K562 (cell line): ENCODE data around the gene KLRC4. TPM values are rescaled to one million over a fixed set of nuclear protein-coding genes. Genes with fewer than 3 reads are reported as not detected.
A peak's percentile ranks its signal among the peaks of the same experiment; 100 is the strongest.

Experiments used
- ATAC-seq: fragments of 200-7000 bp; cut with Tn5 transposase; 3 replicates; pipeline ENCODE4 v1.9.1; 2020; ENCODE audit warnings: moderate library complexity
- BruUV-seq: library from RNA; stranded (reverse); fragments of 400-500 nt; replicated peaks from 2 replicates; lab custom pipeline; 2021; lab: Mats Ljungman, UMichigan
- CTCF ChIA-PET: fragments of 300-600 bp; formaldehyde crosslinking; extraction: SDS; loops from one replicate; lab custom pipeline; 2021; ENCODE audit warnings: low intra/inter-chr PET ratio; lab: Yijun Ruan, JAX
- POLR2A ChIA-PET: fragments of 300-600, 350-650 bp; sonication (Branson Sonifier 250); formaldehyde crosslinking; extraction: SDS; loops from one replicate; lab custom pipeline; 2021; ENCODE audit warnings: antibody characterized with exemption, inconsistent platforms; lab: Yijun Ruan, JAX
- DNase-seq, 4 experiments: peaks; one replicate each; pipeline versions ENCODE4 v3.0.0 to v3.0.0-alpha.2; 2011 to 2018; ENCODE audit warnings: low spot score in 3 of 4, mixed read lengths in 3 of 4; ENCODE audit errors: extremely low read depth in 1 of 4
- FAIRE-seq: peaks from 2 replicates; lab custom pipeline; 2011; peaks lifted over from hg19 to GRCh38; lab: Jason Lieb, UNC
- H2AFZ ChIP-seq: 2 replicates; pipeline ENCODE4 v1.6.0; 2011; ENCODE audit warnings: low read depth, low read length, control low read depth, inconsistent platforms
- H3K27ac ChIP-seq: fragments of 200-600 bp; 3 replicates; pipeline ENCODE4 v1.8.0; 2011; ENCODE audit warnings: low read depth, mild to moderate bottlenecking, control low read depth, inconsistent platforms, low read length, moderate library complexity, mixed read lengths; ENCODE audit errors: extremely low read depth
- H3K27me3 ChIP-seq, 2 experiments: fragments of 300-600 bp in 1 of 2; 2 replicates in 1 of 2; 3 replicates in 1 of 2; pipeline versions ENCODE4 v1.6.0 to v1.8.0; 2011; ENCODE audit warnings: inconsistent platforms in 2 of 2, low read length in 2 of 2, mild to moderate bottlenecking in 1 of 2, mixed read lengths in 1 of 2, moderate library complexity in 1 of 2; ENCODE audit not compliant: control insufficient read depth in 2 of 2, insufficient read depth in 2 of 2
- H3K36me3 ChIP-seq: fragments of 300-600 bp; 3 replicates; pipeline ENCODE4 v1.8.0; 2011; ENCODE audit warnings: mild to moderate bottlenecking, low read length, inconsistent platforms; ENCODE audit not compliant: control insufficient read depth, insufficient read depth
- H3K4me1 ChIP-seq, 2 experiments: fragments of 200-600 bp in 1 of 2; replicated peaks in 1 of 2; 2 replicates in 1 of 2; 3 replicates in 1 of 2; pipeline versions ENCODE4 v1.5.1 to v1.8.0; 2011; ENCODE audit warnings: inconsistent platforms in 2 of 2, low read length in 2 of 2, mild to moderate bottlenecking in 1 of 2, mixed read lengths in 1 of 2, moderate library complexity in 1 of 2; ENCODE audit not compliant: control insufficient read depth in 2 of 2, insufficient read depth in 2 of 2
- H3K4me2 ChIP-seq: 2 replicates; pipeline ENCODE4 v1.6.1; 2011; ENCODE audit warnings: low read length, control low read depth, inconsistent platforms, mixed read lengths; ENCODE audit not compliant: insufficient read depth
- H3K4me3 ChIP-seq: fragments of 200-600 bp; sonication (generic), shearing (Covaris generic); 2 replicates; pipeline ENCODE4 v1.5.1; 2016; ENCODE audit warnings: control low read depth, inconsistent platforms
- H3K79me2 ChIP-seq: fragments of 200-600 bp; 3 replicates; pipeline ENCODE4 v1.8.0; 2011; ENCODE audit warnings: low read length, inconsistent platforms; ENCODE audit not compliant: control insufficient read depth, insufficient read depth
- H3K9ac ChIP-seq, 2 experiments: 2 replicates each; pipeline versions ENCODE4 v1.6.0 to v1.6.1; 2011; ENCODE audit warnings: low read depth in 2 of 2, low read length in 2 of 2, control low read depth in 1 of 2, inconsistent platforms in 1 of 2, mild to moderate bottlenecking in 1 of 2, mixed read lengths in 1 of 2; ENCODE audit not compliant: insufficient read depth in 1 of 2
- H3K9me1 ChIP-seq: one replicate; pipeline ENCODE4 v1.6.0; 2011; ENCODE audit warnings: inconsistent platforms, mild to moderate bottlenecking, low read length, moderate library complexity; ENCODE audit not compliant: control insufficient read depth, insufficient read depth
- H3K9me3 ChIP-seq: replicated peaks from 2 replicates; pipeline ENCODE4 v1.5.1; 2011; ENCODE audit warnings: low read depth, low read length, inconsistent platforms; ENCODE audit not compliant: control insufficient read depth, insufficient read depth
- H4K20me1 ChIP-seq: replicated peaks from 2 replicates; pipeline ENCODE4 v1.6.1; 2011; ENCODE audit warnings: low read length, inconsistent platforms, mixed read lengths; ENCODE audit not compliant: control insufficient read depth, insufficient read depth
- ARNT ChIP-seq, 2 experiments: fragments of 450-650 bp; IDR thresholded peaks; 2 replicates each; pipeline ENCODE4 v1.6.1; 2016; ENCODE audit warnings: mild to moderate bottlenecking in 1 of 2
- BRF1 ChIP-seq: IDR thresholded peaks from 3 replicates; pipeline ENCODE4 v1.6.1; 2011; ENCODE audit warnings: borderline replicate concordance, mild to moderate bottlenecking; ENCODE audit not compliant: insufficient read length; ENCODE audit errors: extremely low read depth
- HNRNPH1 ChIP-seq: fragments of 200-400 bp; formaldehyde crosslinking; optimal IDR thresholded peaks from 2 replicates; pipeline ENCODE3; 2017; ENCODE audit warnings: low read depth, mild to moderate bottlenecking, low read length, moderate library complexity
- POLR2AphosphoS5 ChIP-seq: IDR thresholded peaks from 2 replicates; pipeline ENCODE4 v1.6.1; 2011; ENCODE audit warnings: mild to moderate bottlenecking, low read depth, low read length, moderate library complexity; ENCODE audit not compliant: control insufficient read depth, insufficient read depth
- RBBP5 ChIP-seq: fragments of 200-600 bp; sonication (generic); IDR thresholded peaks from 2 replicates; pipeline ENCODE4 v1.6.1; 2012; ENCODE audit warnings: borderline replicate concordance, mild to moderate bottlenecking, low read length, control low read depth, inconsistent platforms; ENCODE audit not compliant: insufficient read depth, poor library complexity, severe bottlenecking
- SMARCA4 ChIP-seq: fragments of 450-650 bp; IDR thresholded peaks from 2 replicates; pipeline ENCODE4 v1.6.1; 2016
- ZC3H4 ChIP-seq: sonication (generic); formaldehyde crosslinking; IDR thresholded peaks from 2 replicates; pipeline ENCODE4 v1.9.0; 2021; ENCODE audit warnings: missing genetic modification reagents, borderline replicate concordance
- ZNF644 ChIP-seq: fragments of 200-800 bp; sonication (Bioruptor generic); IDR thresholded peaks from 2 replicates; pipeline ENCODE4 v1.6.1; 2016; ENCODE audit warnings: low read depth, missing genetic modification characterization, missing compliant biosample characterization
- WGBS: fragments of 100-300 bp; shearing (Covaris generic); methylation state at CpG from one replicate; pipeline ENCODE4 v1.1.6; 2016; ENCODE audit warnings: low coverage, mixed read lengths; ENCODE audit not compliant: insufficient coverage; ENCODE audit errors: missing lambda C conversion rate; 5-methylcytosine and 5-hydroxymethylcytosine counted together
- in situ Hi-C: fragments of 300-500 bp; cut with MboI; formaldehyde crosslinking; loops from 4 replicates; pipeline ENCODE4 v1.15.0; 2018; ENCODE audit warnings: inconsistent platforms, mixed read lengths
- intact Hi-C: fragments of 100-400 bp; cut with micrococcal nuclease; formaldehyde crosslinking; loops from 2 replicates; pipeline ENCODE4 v1.14.2; 2022
- polyA plus RNA-seq, 8 experiments: library from polyadenylated mRNA; depleted of rRNA in 4 of 8; stranded (reverse) in 5 of 8; unstranded in 3 of 8; fragments of >200 nt; fragmentation: Nextera tagmentation in 2 of 8; fragmentation: Illumina TruSeq in 1 of 8; extraction: Ambion mirVana in 2 of 8; extraction: Trizol in 1 of 8; gene quantifications; 2 replicates each; pipeline versions ENCODE4 v1.2.1 to v1.2.3, GENCODE V29; 2011 to 2014; ENCODE audit warnings: inconsistent platforms in 1 of 8, missing spikeins in 1 of 8
- total RNA-seq, 7 experiments: library from RNA; depleted of rRNA in 6 of 7; stranded (reverse); fragments of >200 nt in 6 of 7; fragmentation: Illumina TruSeq in 2 of 7; extraction: Trizol in 2 of 7; gene quantifications; 2 replicates each; pipeline versions ENCODE4 v1.2.1 to v1.2.3, GENCODE V29; 2011 to 2021; ENCODE audit warnings: low replicate concordance in 1 of 7
- TF ChIP-seq, protein P1 (sequence below): fragments of 450-650 bp; IDR thresholded peaks from 2 replicates; pipeline ENCODE4 v1.6.1; 2018; ENCODE audit not compliant: partially characterized antibody
- TF ChIP-seq, protein P2 (sequence below): fragments of 450-650 bp; conservative IDR thresholded peaks from 2 replicates; pipeline ENCODE4 v1.6.1; 2016; ENCODE audit warnings: missing genetic modification characterization, low read depth, mild to moderate bottlenecking, control low read depth, missing compliant biosample characterization

The KLRC4 gene
- total and polyA plus RNA-seq, 9 of the 15 experiments (the other 6 are each of a cell fraction or from before 2014, with no cell fraction given), result 0.17 TPM; not detected in 8

DNA sequence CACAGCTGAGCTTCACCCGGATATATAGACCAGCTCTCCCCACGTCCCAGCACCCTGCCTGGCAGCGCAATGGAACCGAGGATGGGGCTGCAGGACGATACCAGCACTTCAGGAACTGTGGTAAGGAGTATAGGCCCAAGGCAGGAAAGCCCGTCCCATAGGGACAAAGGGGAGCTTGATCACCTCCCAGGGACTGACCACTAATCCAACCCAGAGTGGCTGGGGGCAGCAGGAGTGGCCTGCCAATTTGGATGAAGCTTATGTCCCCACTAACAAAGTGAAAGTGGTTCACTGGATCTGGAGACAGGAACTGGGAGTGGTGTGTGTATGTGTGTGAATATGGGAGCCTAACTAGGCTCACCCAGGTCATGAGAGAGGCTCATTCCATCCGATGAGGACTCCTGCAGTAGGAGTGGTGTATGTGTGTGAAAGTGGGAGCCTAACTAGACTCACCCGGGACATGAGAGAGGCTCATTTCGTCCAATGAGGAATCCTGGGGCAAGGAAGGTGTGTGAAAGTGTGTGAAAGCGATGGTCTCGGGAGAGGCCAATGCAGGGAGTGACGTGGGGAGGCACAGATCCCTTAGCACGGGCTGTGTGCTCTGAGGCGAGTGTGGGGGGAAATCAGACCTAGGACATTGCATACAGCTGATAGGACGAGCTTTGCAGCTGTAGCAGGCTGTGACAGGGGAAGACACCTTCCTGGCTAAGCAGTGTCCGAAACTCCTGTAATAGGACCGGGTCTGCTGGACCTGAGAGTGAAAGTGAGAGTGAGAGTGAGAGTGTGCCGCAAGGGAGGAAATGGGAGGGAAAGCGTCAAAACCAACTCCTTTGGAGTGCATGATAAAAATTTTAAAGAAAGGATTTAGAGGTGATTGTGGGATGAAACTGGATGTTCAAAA is 45.4 kb downstream of the KLRC4 start:
- BruUV-seq, result TSS peak; percentile 69
- WGBS, result under 1% methylated on average over 18 of the region's 19 CpGs
- FAIRE-seq, result peak; percentile 73
- TF ChIP-seq POLR2AphosphoS5 (peak; percentile 30; the same call in 1 of the 2 replicates), HNRNPH1 (no peak), ZC3H4 (CRISPR knock-in tag) (peak; percentile 58; the same call in 1 of the 2 replicates), RBBP5 (peak; percentile 72), ZNF644 (tag) (0 out of 2 replicates have a peak, but pooled peaks have one; percentile 38), ARNT (IDR thresholded peaks at IDR 0.05) (0 out of 4 replicates have a peak, but pooled peaks of 1 of the 2 experiments have one; percentile 41), SMARCA4 (0 out of 2 replicates have a peak, but pooled peaks have one; percentile 34), BRF1 (no peak)
- TF ChIP-seq, protein P1, sequence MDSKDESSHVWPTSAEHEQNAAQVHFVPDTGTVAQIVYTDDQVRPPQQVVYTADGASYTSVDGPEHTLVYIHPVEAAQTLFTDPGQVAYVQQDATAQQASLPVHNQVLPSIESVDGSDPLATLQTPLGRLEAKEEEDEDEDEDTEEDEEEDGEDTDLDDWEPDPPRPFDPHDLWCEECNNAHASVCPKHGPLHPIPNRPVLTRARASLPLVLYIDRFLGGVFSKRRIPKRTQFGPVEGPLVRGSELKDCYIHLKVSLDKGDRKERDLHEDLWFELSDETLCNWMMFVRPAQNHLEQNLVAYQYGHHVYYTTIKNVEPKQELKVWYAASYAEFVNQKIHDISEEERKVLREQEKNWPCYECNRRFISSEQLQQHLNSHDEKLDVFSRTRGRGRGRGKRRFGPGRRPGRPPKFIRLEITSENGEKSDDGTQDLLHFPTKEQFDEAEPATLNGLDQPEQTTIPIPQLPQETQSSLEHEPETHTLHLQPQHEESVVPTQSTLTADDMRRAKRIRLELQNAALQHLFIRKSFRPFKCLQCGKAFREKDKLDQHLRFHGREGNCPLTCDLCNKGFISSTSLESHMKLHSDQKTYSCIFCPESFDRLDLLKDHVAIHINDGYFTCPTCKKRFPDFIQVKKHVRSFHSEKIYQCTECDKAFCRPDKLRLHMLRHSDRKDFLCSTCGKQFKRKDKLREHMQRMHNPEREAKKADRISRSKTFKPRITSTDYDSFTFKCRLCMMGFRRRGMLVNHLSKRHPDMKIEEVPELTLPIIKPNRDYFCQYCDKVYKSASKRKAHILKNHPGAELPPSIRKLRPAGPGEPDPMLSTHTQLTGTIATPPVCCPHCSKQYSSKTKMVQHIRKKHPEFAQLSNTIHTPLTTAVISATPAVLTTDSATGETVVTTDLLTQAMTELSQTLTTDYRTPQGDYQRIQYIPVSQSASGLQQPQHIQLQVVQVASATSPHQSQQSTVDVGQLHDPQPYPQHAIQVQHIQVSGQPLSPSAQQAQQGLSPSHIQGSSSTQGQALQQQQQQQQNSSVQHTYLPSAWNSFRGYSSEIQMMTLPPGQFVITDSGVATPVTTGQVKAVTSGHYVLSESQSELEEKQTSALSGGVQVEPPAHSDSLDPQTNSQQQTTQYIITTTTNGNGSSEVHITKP, result peak; percentile 87
- TF ChIP-seq, protein P2, sequence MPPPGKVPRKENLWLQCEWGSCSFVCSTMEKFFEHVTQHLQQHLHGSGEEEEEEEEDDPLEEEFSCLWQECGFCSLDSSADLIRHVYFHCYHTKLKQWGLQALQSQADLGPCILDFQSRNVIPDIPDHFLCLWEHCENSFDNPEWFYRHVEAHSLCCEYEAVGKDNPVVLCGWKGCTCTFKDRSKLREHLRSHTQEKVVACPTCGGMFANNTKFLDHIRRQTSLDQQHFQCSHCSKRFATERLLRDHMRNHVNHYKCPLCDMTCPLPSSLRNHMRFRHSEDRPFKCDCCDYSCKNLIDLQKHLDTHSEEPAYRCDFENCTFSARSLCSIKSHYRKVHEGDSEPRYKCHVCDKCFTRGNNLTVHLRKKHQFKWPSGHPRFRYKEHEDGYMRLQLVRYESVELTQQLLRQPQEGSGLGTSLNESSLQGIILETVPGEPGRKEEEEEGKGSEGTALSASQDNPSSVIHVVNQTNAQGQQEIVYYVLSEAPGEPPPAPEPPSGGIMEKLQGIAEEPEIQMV (tag), result no peak

More for the DNA sequence above, 45.4 kb downstream of the KLRC4 start:
- Histone ChIP-seq H3K27ac (peak overlapping the region; percentile 99), H2AFZ (peak overlapping the region; percentile 91), H3K36me3 (no peaks in the 10 kb centered on the region; the same call in 2 of the 3 replicates), H4K20me1 (no peaks in the 10 kb centered on the region), H3K4me2 (peak overlapping the region; percentile 97), H3K79me2 (peaks cover 31% of the 10 kb centered on the region), H3K27me3 (no peaks in the 10 kb centered on the region), H3K4me1 (peaks cover 2 to 18% of the 10 kb centered on the region in 2 experiments; a peak in 4 of 5 replicates), H3K9me3 (peaks cover 6% of the 10 kb centered on the region), H3K9ac (peak overlapping the region; percentile 91 to 92), H3K4me3 (peak overlapping the region; percentile 65), H3K9me1 (no peaks in the 10 kb centered on the region)
- DNase-seq (peak; percentile 19 to 70 (median 38)), ATAC-seq (peak; percentile 76)
- POLR2A ChIA-PET, result interaction anchor here (0.6 kb wide), 1 partner anchor 776 kb away, joined by 4 read pairs; no protein-coding TSS in a partner anchor
- intact Hi-C loops (no loop called here), in situ Hi-C loops (no loop called here)
- CTCF ChIA-PET, result no interaction called here
